Measurements from ENCODE around the gene IGSF3.
"Not testable (repeated sequence)": the region's sequence is repeated elsewhere in the genome, so short reads cannot be mapped to it uniquely, and the experiment has no call there.

GRCh38 chr1:116649041-116649440 lies 18.5 kb downstream of the IGSF3 start:
- not testable (repeated sequence) for TF ChIP-seq CTCF (IDR thresholded peaks at IDR 0.05 in 4 of 5, conservative IDR thresholded peaks at IDR 0.05 in 1 of 5); POLR2A (IDR thresholded peaks at IDR 0.05)

Measured in gastrocnemius medialis (tissue), 4 donors.